SH-SY5Y (cell line): Measurements from ENCODE around the gene CTNNA3.

Source experiments
- GATA2 ChIP-seq: IDR thresholded peaks from 2 replicates; pipeline ENCODE4 v1.6.1; 2011; ENCODE audit warnings: mild to moderate bottlenecking, low read depth, low read length
- GATA3 ChIP-seq: IDR thresholded peaks from 2 replicates; pipeline ENCODE4 v1.6.1; 2011; ENCODE audit warnings: low read depth, mild to moderate bottlenecking, low read length, moderate library complexity

The CTNNA3 gene

GRCh38 chr10:67696029-67696428 is at the start of gene CTNNA3:
Gene CTNNA3, minus strand, starts transcription at chr10:67696195.
- TF ChIP-seq GATA3, result no peak
- no peak for TF ChIP-seq GATA2

GRCh38 chr10:67735430-67735829 is 39.4 kb upstream of the CTNNA3 start:
- TF ChIP-seq GATA2, result no peak
- no peak for TF ChIP-seq GATA3

- TF ChIP-seq GATA3 (no peak), GATA2 (no peak)
Measured at GRCh38 chr10:67733511-67733910, 37.5 kb upstream of the CTNNA3 start.

- TF ChIP-seq GATA3 (no peak), GATA2 (no peak)
Measured at GRCh38 chr10:67725567-67725966, 29.6 kb upstream of the CTNNA3 start.

GRCh38 chr10:67723601-67724000 is 27.6 kb upstream of the CTNNA3 start:
- TF ChIP-seq GATA2, result no peak
- TF ChIP-seq GATA3, result no peak

- TF ChIP-seq GATA3 (no peak), GATA2 (no peak)
Measured at GRCh38 chr10:67722113-67722512, 26.1 kb upstream of the CTNNA3 start.

- TF ChIP-seq GATA3 (no peak), GATA2 (no peak)
Measured at GRCh38 chr10:67705921-67706320, 9.9 kb upstream of the CTNNA3 start.

- TF ChIP-seq GATA2 (no peak), GATA3 (no peak)
Measured at GRCh38 chr10:67698164-67698563, 2.2 kb upstream of the CTNNA3 start.

GRCh38 chr10:67697724-67698131 is 1.7 kb upstream of the CTNNA3 start:
- TF ChIP-seq GATA2 (no peak), GATA3 (no peak)

- TF ChIP-seq GATA2, result no peak
- TF ChIP-seq GATA3, result no peak
Measured at GRCh38 chr10:67696679-67697078, 684 bp upstream of the CTNNA3 start.

- TF ChIP-seq GATA2 (no peak), GATA3 (no peak)
Measured at GRCh38 chr10:67695555-67695954, 440 bp downstream of the CTNNA3 start.

- TF ChIP-seq GATA2, result no peak
- TF ChIP-seq GATA3, result no peak
Measured at GRCh38 chr10:67678335-67678974, 17.5 kb downstream of the CTNNA3 start.

- TF ChIP-seq GATA3 (no peak), GATA2 (no peak)
Measured at GRCh38 chr10:67676208-67676825, 19.7 kb downstream of the CTNNA3 start.

GRCh38 chr10:67670401-67670800 is 25.6 kb downstream of the CTNNA3 start:
- no peak for TF ChIP-seq GATA2
- TF ChIP-seq GATA3, result no peak

GRCh38 chr10:67669978-67670377 is 26.0 kb downstream of the CTNNA3 start:
- TF ChIP-seq GATA2, result no peak
- TF ChIP-seq GATA3, result no peak

- TF ChIP-seq GATA2, result no peak
- no peak for TF ChIP-seq GATA3
Measured at GRCh38 chr10:67668448-67668847, 27.5 kb downstream of the CTNNA3 start.

- TF ChIP-seq GATA2 (no peak), GATA3 (no peak)
Measured at GRCh38 chr10:67667035-67667425, 29.0 kb downstream of the CTNNA3 start.
